HG02852 (cell line): ENCODE data around the gene KLF7.

Source experiments
- ATAC-seq: cut with Tn5 transposase; IDR thresholded peaks from one replicate; pipeline ENCODE4 v1.9.1; 2021; ENCODE audit warnings: mild to moderate bottlenecking, moderate library complexity; ENCODE audit not compliant: unreplicated experiment

KLF7 gene

GRCh38 chr2:207165121-207166038, at the start of gene KLF7:
Gene KLF7 (minus strand): TSS chr2:207165948. CDS start chr2:207165568, 380 bp downstream.
- ATAC-seq, result no peak

GRCh38 chr2:207215308-207215707, 49.6 kb upstream of the KLF7 start:
- no peak for ATAC-seq

GRCh38 chr2:207214446-207214845, 48.7 kb upstream of the KLF7 start:
- no peak for ATAC-seq

GRCh38 chr2:207206011-207206410, 40.3 kb upstream of the KLF7 start:
- ATAC-seq, result no peak

- ATAC-seq, result no peak
Observed at GRCh38 chr2:207205173-207205957, 39.6 kb upstream of the KLF7 start.

- ATAC-seq, result no peak
Observed at GRCh38 chr2:207203056-207203455, 37.3 kb upstream of the KLF7 start.

- ATAC-seq, result no peak
Observed at GRCh38 chr2:207202645-207203044, 36.9 kb upstream of the KLF7 start.

- ATAC-seq, result no peak
Observed at GRCh38 chr2:207201416-207201815, 35.7 kb upstream of the KLF7 start.

GRCh38 chr2:207200136-207200535, 34.4 kb upstream of the KLF7 start:
- ATAC-seq, result no peak

- ATAC-seq, result no peak
Observed at GRCh38 chr2:207194028-207194427, 28.3 kb upstream of the KLF7 start.

- no peak for ATAC-seq
Observed at GRCh38 chr2:207188626-207189419, 23.1 kb upstream of the KLF7 start.

- ATAC-seq, result no peak
Observed at GRCh38 chr2:207185372-207185771, 19.6 kb upstream of the KLF7 start.

GRCh38 chr2:207184768-207185167, 19.0 kb upstream of the KLF7 start:
- no peak for ATAC-seq

GRCh38 chr2:207184348-207184747, 18.6 kb upstream of the KLF7 start:
- no peak for ATAC-seq

- ATAC-seq, result no peak
Observed at GRCh38 chr2:207183506-207183905, 17.8 kb upstream of the KLF7 start.

- no peak for ATAC-seq
Observed at GRCh38 chr2:207182911-207183310, 17.2 kb upstream of the KLF7 start.

GRCh38 chr2:207181526-207182274, 16.0 kb upstream of the KLF7 start:
- no peak for ATAC-seq

GRCh38 chr2:207180741-207181140, 15.0 kb upstream of the KLF7 start:
- ATAC-seq, result no peak

- ATAC-seq, result no peak
Observed at GRCh38 chr2:207176247-207176646, 10.5 kb upstream of the KLF7 start.

- no peak for ATAC-seq
Observed at GRCh38 chr2:207173641-207174040, 7.9 kb upstream of the KLF7 start.
